GM10847 (cell line): ENCODE results near the gene CHGA.

Experiments used
- POLR2A ChIP-seq: IDR thresholded peaks from 2 replicates; pipeline ENCODE4 v1.6.1; 2011; ENCODE audit not compliant: insufficient read length; ENCODE audit errors: extremely low read depth

CHGA gene

GRCh38 chr14:92955381-92955780 is 32.4 kb downstream of the CHGA start:
- TF ChIP-seq POLR2A = no peak

- no peak for TF ChIP-seq POLR2A
Measured at GRCh38 chr14:92956961-92957360, 34.0 kb downstream of the CHGA start.

GRCh38 chr14:92958373-92959188 is 35.6 kb downstream of the CHGA start:
- TF ChIP-seq POLR2A = no peak

- TF ChIP-seq POLR2A = no peak
Measured at GRCh38 chr14:92959189-92959531, 36.2 kb downstream of the CHGA start.

- TF ChIP-seq POLR2A = no peak
Measured at GRCh38 chr14:92959761-92960680, 37.1 kb downstream of the CHGA start.

GRCh38 chr14:92960706-92961566 is 38.0 kb downstream of the CHGA start:
- TF ChIP-seq POLR2A = no peak

- TF ChIP-seq POLR2A = no peak
Measured at GRCh38 chr14:92961567-92961855, 38.6 kb downstream of the CHGA start.

GRCh38 chr14:92962031-92962830 is 39.3 kb downstream of the CHGA start:
- TF ChIP-seq POLR2A = no peak

GRCh38 chr14:92962831-92963095 is 39.8 kb downstream of the CHGA start:
- no peak for TF ChIP-seq POLR2A

GRCh38 chr14:92963301-92964123 is 40.6 kb downstream of the CHGA start:
- TF ChIP-seq POLR2A = no peak

GRCh38 chr14:92964124-92965109 is 41.5 kb downstream of the CHGA start:
- no peak for TF ChIP-seq POLR2A

GRCh38 chr14:92965281-92965680 is 42.3 kb downstream of the CHGA start:
- TF ChIP-seq POLR2A = no peak

- no peak for TF ChIP-seq POLR2A
Measured at GRCh38 chr14:92967346-92967926, 44.5 kb downstream of the CHGA start.
